NCI-H1694 treated with DMSO at 0.1 percent for 48 hours (cell line): ENCODE results near the gene NELFB.
A peak's percentile ranks its signal among the peaks of the same experiment; 100 is the strongest.

ENCODE experiments used
- DNase-seq: peaks from one replicate; lab custom pipeline; 2025; lab: John Stamatoyannopoulos, UW

The NELFB gene

GRCh38 chr9:137223078-137223970 is 31.8 kb upstream of the NELFB start:
- peak; percentile 84 for DNase-seq

- DNase-seq, result no peak
Observed at GRCh38 chr9:137224830-137225694, 30.1 kb upstream of the NELFB start, which contains the start of gene CYSRT1. TSS of gene CYSRT1 (plus strand) at chr9:137225174. CDS start at chr9:137225622, 448 bp downstream.

- no peak for DNase-seq
Observed at GRCh38 chr9:137225699-137226331, 29.3 kb upstream of the NELFB start.

GRCh38 chr9:137226338-137227053 is 28.6 kb upstream of the NELFB start:
- no peak for DNase-seq

GRCh38 chr9:137227054-137227852 is 27.9 kb upstream of the NELFB start, which contains the start of gene RNF224:
TSS of gene RNF224 (plus strand) at chr9:137227502. CDS start at chr9:137228336, 834 bp downstream.
- DNase-seq, result peak; percentile 42

DNA sequence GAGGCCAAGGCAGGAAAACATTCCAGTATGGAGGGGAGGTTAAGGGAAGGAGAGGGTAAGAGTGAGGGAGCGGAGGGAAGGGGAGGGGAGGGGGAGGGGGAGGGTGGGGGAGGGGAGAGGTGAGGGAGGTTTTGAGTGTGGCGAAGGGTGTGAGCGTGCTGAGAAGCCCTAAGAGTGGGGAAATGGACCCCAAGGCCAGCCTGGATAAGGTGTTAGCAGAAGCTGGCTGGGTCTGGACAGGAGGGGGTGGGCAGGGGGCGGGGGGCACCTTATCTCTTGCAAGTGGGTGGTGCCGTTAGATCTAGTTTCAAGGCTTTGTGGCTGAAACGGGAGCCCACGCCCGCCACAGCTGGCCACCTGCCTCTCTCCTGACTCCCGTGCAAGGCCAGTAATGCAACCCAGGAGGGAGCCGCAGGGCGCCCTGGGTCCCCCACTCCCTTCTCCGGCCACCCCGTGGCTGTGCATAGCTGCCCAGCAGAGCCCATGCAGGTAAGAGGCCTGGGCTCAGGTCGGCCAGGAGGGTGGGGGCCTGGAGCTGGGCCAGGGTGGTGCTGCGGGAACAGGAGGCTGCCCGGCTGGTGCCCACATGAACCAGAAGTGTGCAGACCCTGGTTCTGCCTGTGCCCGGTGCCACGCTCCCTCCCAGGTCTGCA is 27.1 kb upstream of the NELFB start:
- no peak for DNase-seq

- no peak for DNase-seq
Observed at GRCh38 chr9:137228506-137228967, 26.6 kb upstream of the NELFB start.

DNA sequence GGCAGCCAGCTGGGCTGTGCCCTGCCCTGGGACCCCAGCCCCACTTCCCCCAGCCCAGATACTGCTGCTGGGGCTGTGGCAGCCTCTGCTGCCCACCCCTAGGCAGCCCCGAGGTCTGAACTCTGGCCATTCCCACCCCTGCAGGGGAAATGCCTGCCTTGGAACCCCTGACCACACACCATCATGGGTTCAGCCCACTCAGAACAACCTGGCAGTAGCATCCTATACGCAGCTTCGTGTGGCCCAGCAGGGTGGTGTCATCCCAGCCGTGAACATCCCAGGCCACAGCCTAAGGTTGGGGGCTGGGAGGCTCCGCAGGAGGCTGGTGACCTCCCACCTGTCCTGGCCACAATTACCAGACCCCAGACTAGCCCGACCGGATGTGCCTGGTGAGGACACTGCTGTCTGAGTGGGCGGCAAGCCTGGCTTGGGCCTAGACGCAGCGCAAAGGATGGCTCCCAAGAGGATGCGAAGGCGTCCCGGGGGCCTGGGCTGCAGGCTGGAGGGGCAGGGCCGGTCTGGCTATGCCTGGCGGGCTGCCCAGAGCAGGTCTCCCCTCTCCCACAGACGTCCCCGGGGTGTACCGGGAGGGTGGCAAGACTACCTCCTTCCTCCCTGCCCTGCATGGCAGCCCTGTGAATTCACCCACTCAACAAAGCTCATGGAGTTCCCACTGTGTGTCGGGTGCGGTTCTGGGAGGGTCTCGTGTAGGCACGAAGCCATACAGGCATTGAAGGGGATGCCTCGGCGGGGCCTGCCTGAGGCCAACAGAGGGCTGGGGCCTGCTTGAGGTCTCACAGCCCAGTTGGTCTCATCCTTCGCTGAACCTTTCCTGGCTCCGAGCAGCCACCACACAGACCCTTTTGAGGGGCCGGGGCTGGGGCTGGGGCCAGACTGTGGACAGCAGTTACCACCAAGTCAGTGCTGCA is 25.9 kb upstream of the NELFB start:
- DNase-seq, result no peak

- no peak for DNase-seq
Observed at GRCh38 chr9:137229903-137230704, 25.0 kb upstream of the NELFB start.

GRCh38 chr9:137230705-137231371 is 24.3 kb upstream of the NELFB start, which contains the start of gene SLC34A3:
TSS of gene SLC34A3 (plus strand) at chr9:137230901. CDS start at chr9:137231703, 802 bp downstream.
- no peak for DNase-seq

GRCh38 chr9:137231372-137232039 is 23.6 kb upstream of the NELFB start:
- DNase-seq, result no peak

DNA sequence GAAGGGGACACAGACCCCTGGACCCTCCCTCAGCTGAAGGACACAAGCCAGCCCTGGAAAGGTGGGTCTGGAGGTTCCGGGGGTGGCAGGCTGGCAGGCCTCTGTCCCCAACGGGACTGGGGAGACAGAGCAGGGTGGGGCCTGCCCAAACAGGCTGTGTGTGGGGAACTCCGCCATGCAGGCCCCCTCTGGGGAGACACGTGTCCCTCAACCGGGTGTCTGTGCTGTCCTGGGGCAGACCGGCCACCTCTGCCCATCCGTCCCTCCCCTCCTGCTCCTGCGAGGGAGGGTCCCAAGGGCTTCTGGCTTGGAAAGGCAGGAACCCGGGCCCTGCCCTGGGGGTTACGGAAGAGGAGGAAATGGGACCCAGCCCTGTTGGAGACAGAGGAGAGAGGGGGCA is 23.0 kb upstream of the NELFB start:
- no peak for DNase-seq

DNA sequence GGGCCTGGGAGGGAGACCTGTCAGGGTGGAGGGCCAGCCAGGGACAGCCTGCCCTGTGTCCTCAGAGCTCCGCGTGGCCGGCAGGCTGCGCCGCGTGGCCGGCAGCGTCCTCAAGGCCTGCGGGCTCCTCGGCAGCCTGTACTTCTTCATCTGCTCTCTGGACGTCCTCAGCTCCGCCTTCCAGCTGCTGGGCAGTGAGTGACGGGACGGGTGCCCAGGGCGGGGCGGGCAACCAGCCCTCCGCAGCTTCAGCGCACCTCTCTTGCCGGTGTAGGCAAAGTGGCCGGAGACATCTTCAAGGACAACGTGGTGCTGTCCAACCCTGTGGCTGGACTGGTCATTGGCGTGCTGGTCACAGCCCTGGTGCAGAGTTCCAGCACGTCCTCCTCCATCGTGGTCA is 22.6 kb upstream of the NELFB start:
- DNase-seq, result no peak

DNA sequence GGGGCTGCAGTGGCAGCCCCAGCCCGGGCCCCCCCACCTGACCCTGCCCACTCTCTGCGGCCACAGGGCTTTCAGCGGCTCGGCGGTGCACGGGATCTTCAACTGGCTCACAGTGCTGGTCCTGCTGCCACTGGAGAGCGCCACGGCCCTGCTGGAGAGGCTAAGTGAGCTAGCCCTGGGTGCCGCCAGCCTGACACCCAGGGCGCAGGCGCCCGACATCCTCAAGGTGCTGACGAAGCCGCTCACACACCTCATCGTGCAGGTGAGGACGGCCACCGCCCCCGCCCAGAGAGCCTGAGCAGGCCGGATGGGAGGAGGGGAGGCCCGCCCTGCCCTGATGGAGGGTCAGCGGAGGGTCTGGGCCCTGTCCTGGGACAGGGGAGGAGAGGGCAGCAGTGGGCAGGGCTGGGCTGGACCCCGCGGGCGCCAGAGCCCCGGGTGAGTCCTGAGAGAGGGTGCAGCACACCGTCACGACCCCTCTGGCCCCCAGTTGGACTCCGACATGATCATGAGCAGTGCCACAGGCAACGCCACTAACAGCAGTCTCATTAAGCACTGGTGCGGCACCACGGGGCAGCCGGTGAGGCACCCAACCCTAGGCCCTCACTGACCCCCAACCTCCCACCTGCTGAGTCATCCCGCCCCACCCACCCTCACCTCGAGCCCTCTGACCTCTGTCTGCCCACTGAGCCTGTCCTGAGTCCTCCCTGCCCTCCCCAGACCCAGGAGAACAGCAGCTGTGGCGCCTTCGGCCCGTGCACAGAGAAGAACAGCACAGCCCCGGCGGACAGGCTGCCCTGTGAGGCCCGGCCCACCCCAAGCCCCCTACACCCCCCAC is 21.8 kb upstream of the NELFB start:
- no peak for DNase-seq

- DNase-seq, result no peak
Observed at GRCh38 chr9:137234055-137234697, 21.0 kb upstream of the NELFB start.
